ENCODE measurements around the gene MAMSTR. TPM values are rescaled to one million over a fixed set of nuclear protein-coding genes. Genes with fewer than 3 reads are reported as not detected.
"Not testable (repeated sequence)": the region's sequence is repeated elsewhere in the genome, so short reads cannot be mapped to it uniquely, and the experiment has no call there.

MAMSTR gene
- total and polyA plus RNA-seq, 11 donors, result 0.65 to 5.5 (median 2.0) TPM

GRCh38 chr19:48689449-48689848 is 30.1 kb downstream of the MAMSTR start:
- Histone ChIP-seq H3K4me1 (no peaks in the 10 kb centered on the region), H3K4me3 (no peak overlapping the region), H3K36me3 (no peaks in the 10 kb centered on the region), H3K9me3 (no peaks in the 10 kb centered on the region), H3K27me3 (no peaks in the 10 kb centered on the region), H3K27ac (no peak overlapping the region)
- intact Hi-C loops (cut with DNase I), result no loop called here
- TF ChIP-seq POLR2A (IDR thresholded peaks at IDR 0.05) (no peak), CTCF (IDR thresholded peaks at IDR 0.05) (no peak)
- 74 to 79% (median 76%) methylated on average over 7 of the region's 7 CpGs for WGBS, 4 donors
- ATAC-seq (no peak), DNase-seq (no peak)

GRCh38 chr19:48687776-48688175 is 31.7 kb downstream of the MAMSTR start:
- H3K27ac ChIP-seq, result no peak overlapping the region
- no peaks in the 10 kb centered on the region for H3K4me1 ChIP-seq
- 81 to 91% (median 85%) methylated on average over 3 of the region's 3 CpGs for WGBS, 4 donors
- H3K4me3 ChIP-seq, result no peak overlapping the region
- TF ChIP-seq POLR2A (IDR thresholded peaks at IDR 0.05), result no peak
- no peak for TF ChIP-seq CTCF (IDR thresholded peaks at IDR 0.05)
- no peaks in the 10 kb centered on the region for H3K36me3 ChIP-seq
- DNase-seq (no peak), ATAC-seq (no peak)
- H3K9me3 ChIP-seq, result no peaks in the 10 kb centered on the region
- H3K27me3 ChIP-seq, result no peaks in the 10 kb centered on the region
- intact Hi-C loops (cut with DNase I), result no loop called here

GRCh38 chr19:48686637-48687036 is 32.9 kb downstream of the MAMSTR start:
- ATAC-seq; H3K36me3 ChIP-seq; intact Hi-C loops (cut with DNase I); H3K4me3 ChIP-seq; H3K9me3 ChIP-seq; H3K27me3 ChIP-seq; H3K27ac ChIP-seq; DNase-seq; H3K4me1 ChIP-seq: not testable (repeated sequence)
- WGBS, 4 donors, result 91 to 96% (median 92%) methylated on average over 7 of the region's 7 CpGs

GRCh38 chr19:48686088-48686487 is 33.4 kb downstream of the MAMSTR start:
- intact Hi-C loops (cut with DNase I), result no loop called here
- Histone ChIP-seq H3K4me1 (no peaks in the 10 kb centered on the region), H3K27ac (no peak overlapping the region), H3K4me3 (no peak overlapping the region), H3K9me3 (no peaks in the 10 kb centered on the region), H3K27me3 (no peaks in the 10 kb centered on the region), H3K36me3 (no peaks in the 10 kb centered on the region)
- 78 to 95% (median 91%) methylated on average over 3 of the region's 3 CpGs for WGBS, 4 donors
- TF ChIP-seq CTCF (IDR thresholded peaks at IDR 0.05) (no peak), POLR2A (IDR thresholded peaks at IDR 0.05) (no peak)
- no peak for DNase-seq
- ATAC-seq, result no peak

GRCh38 chr19:48685583-48685982 is 33.9 kb downstream of the MAMSTR start:
- no peaks in the 10 kb centered on the region for H3K27me3 ChIP-seq
- 93 to 99% (median 95%) methylated on average over 9 of the region's 9 CpGs for WGBS, 4 donors
- no peaks in the 10 kb centered on the region for H3K9me3 ChIP-seq
- no peak overlapping the region for H3K27ac ChIP-seq
- no peak overlapping the region for H3K4me3 ChIP-seq
- TF ChIP-seq POLR2A (IDR thresholded peaks at IDR 0.05) (no peak), CTCF (IDR thresholded peaks at IDR 0.05) (no peak)
- DNase-seq, result no peak
- no peak for ATAC-seq
- no peaks in the 10 kb centered on the region for H3K4me1 ChIP-seq
- no peaks in the 10 kb centered on the region for H3K36me3 ChIP-seq
- intact Hi-C loops (cut with DNase I), result no loop called here

All from heart left ventricle (tissue), 16 donors.